Trophoblast cell (in vitro differentiated cells and primary cell): Measurements from ENCODE around the gene TRIM15.

ENCODE experiments used
- DNase-seq, 2 donors: peaks; one replicate each; pipeline ENCODE4 v3.0.0-alpha.2; 2016
- H2AFZ ChIP-seq: 2 replicates; pipeline ENCODE4 v1.6.1; 2013; ENCODE audit warnings: low read length, moderate library complexity, mild to moderate bottlenecking; ENCODE audit not compliant: insufficient read depth, poor library complexity
- H2AK5ac ChIP-seq: 2 replicates; pipeline ENCODE4 v1.6.1; 2013; ENCODE audit warnings: mild to moderate bottlenecking, low read length
- H2BK120ac ChIP-seq: 2 replicates; pipeline ENCODE4 v1.6.1; 2013; ENCODE audit warnings: low read length, mild to moderate bottlenecking, moderate library complexity; ENCODE audit not compliant: insufficient read depth, poor library complexity
- H2BK12ac ChIP-seq: 2 replicates; pipeline ENCODE4 v1.6.1; 2013; ENCODE audit warnings: mild to moderate bottlenecking, low read length, moderate library complexity
- H2BK5ac ChIP-seq: 2 replicates; pipeline ENCODE4 v1.6.1; 2013; ENCODE audit warnings: low read length, low read depth, moderate library complexity, mild to moderate bottlenecking; ENCODE audit not compliant: poor library complexity
- H3K14ac ChIP-seq: 2 replicates; pipeline ENCODE4 v1.6.1; 2013; ENCODE audit warnings: mild to moderate bottlenecking, low read length
- H3K18ac ChIP-seq: 2 replicates; pipeline ENCODE4 v1.6.1; 2013; ENCODE audit warnings: mild to moderate bottlenecking, low read length
- H3K23ac ChIP-seq: 2 replicates; pipeline ENCODE4 v1.6.1; 2013; ENCODE audit warnings: low read length
- H3K27ac ChIP-seq: 2 replicates; pipeline ENCODE4 v1.5.1; 2013; ENCODE audit warnings: low read depth, mild to moderate bottlenecking, inconsistent platforms, low read length, moderate library complexity
- H3K27me3 ChIP-seq: 2 replicates; pipeline ENCODE4 v1.6.1; 2013; ENCODE audit warnings: inconsistent platforms, mild to moderate bottlenecking, low read length, moderate library complexity; ENCODE audit not compliant: insufficient read depth
- H3K36me3 ChIP-seq, 2 experiments: 1 replicate in 1 of 2; 2 replicates in 1 of 2; pipeline ENCODE4 v1.6.1; 2013; ENCODE audit warnings: low read length in 2 of 2, mild to moderate bottlenecking in 2 of 2, moderate library complexity in 1 of 2; ENCODE audit not compliant: insufficient read depth in 2 of 2, control insufficient read depth in 1 of 2
- H3K4ac ChIP-seq: 2 replicates; pipeline ENCODE4 v1.6.1; 2013; ENCODE audit warnings: low read depth, mild to moderate bottlenecking, low read length, moderate library complexity
- H3K4me1 ChIP-seq, 2 experiments: 1 replicate in 1 of 2; 2 replicates in 1 of 2; pipeline ENCODE4 v1.6.1; 2013; ENCODE audit warnings: low read length in 2 of 2, mild to moderate bottlenecking in 2 of 2, moderate library complexity in 1 of 2; ENCODE audit not compliant: insufficient read depth in 2 of 2, control insufficient read depth in 1 of 2
- H3K4me2 ChIP-seq: 2 replicates; pipeline ENCODE4 v1.6.1; 2013; ENCODE audit warnings: inconsistent platforms, mild to moderate bottlenecking, low read length, moderate library complexity
- H3K4me3 ChIP-seq: 2 replicates; pipeline ENCODE4 v1.5.1; 2013; ENCODE audit warnings: mild to moderate bottlenecking, low read depth, low read length, inconsistent platforms
- H3K79me1 ChIP-seq: one replicate; pipeline ENCODE4 v1.6.1; 2013; ENCODE audit warnings: low read length
- H3K79me2 ChIP-seq: 2 replicates; pipeline ENCODE4 v1.6.1; 2013; ENCODE audit warnings: low read length, mild to moderate bottlenecking; ENCODE audit not compliant: control insufficient read depth, insufficient read depth, poor library complexity
- H3K9ac ChIP-seq: 2 replicates; pipeline ENCODE4 v1.6.1; 2013; ENCODE audit warnings: mild to moderate bottlenecking, low read length
- H3K9me3 ChIP-seq: 2 replicates; pipeline ENCODE4 v1.6.1; 2013; ENCODE audit warnings: low read depth, mild to moderate bottlenecking, control low read depth, inconsistent platforms, low read length; ENCODE audit not compliant: insufficient read depth
- H4K12ac ChIP-seq: 2 replicates; pipeline ENCODE4 v1.6.1; 2013; ENCODE audit warnings: low read depth, mild to moderate bottlenecking, low read length, moderate library complexity
- H4K8ac ChIP-seq: 2 replicates; pipeline ENCODE4 v1.6.1; 2013; ENCODE audit warnings: low read depth, mild to moderate bottlenecking, low read length, moderate library complexity
- H4K91ac ChIP-seq: one replicate; pipeline ENCODE4 v1.6.1; 2013; ENCODE audit warnings: low read depth, mild to moderate bottlenecking, low read length, moderate library complexity
- WGBS: extraction: QIAGEN DNeasy Blood & Tissue Kit; methylation state at CpG from one replicate; pipeline ENCODE4 v1.1.7; 2013; ENCODE audit warnings: missing lambda C conversion rate; ENCODE audit not compliant: insufficient read length, insufficient coverage; ENCODE audit errors: extremely low coverage; 5-methylcytosine and 5-hydroxymethylcytosine counted together

TRIM15 gene

DNA sequence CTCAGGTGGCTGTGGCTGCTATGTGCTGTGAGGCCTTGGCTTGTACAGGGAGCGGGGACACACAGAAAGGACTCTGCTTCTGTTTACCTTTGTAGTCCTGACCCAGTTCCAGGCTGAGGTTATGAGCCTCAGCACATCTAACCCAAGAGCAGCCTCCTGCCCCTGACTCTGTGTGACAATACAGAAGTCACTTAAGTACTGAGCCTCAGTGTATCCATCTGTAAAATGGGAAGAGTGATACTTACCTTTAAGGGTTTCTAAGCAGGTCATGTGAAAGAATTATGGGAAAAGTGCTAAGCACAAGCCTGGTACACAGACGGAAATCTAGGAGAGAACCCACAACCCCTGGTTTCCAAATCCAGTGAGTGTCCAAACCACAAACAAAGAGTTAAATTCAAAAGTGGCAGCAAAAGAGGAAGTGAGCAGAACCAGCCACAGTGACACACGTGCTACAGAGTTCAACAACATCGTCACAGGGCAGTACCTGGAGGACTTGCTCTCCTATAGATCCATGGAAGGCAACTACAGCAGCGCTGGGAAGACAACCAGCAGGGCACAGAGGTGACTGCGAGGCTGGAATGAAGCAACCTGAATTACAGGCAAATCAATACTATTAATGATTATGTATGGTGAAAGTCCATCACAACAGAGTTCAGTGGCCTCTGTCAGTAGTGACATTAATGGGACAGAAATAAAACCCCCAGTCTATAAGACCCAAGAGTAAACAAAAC lies 37.4 kb downstream of the TRIM15 start:
- Histone ChIP-seq H3K4me1 (no peaks in the 10 kb centered on the region), H4K8ac (no peak overlapping the region), H3K9me3 (peaks cover 1% of the 10 kb centered on the region), H3K79me1 (no peaks in the 10 kb centered on the region), H4K12ac (no peak overlapping the region), H3K4me3 (no peak overlapping the region), H2BK5ac (no peak overlapping the region), H3K14ac (no peak overlapping the region), H2BK120ac (no peak overlapping the region), H3K18ac (no peak overlapping the region), H2AFZ (no peak overlapping the region), H3K4ac (no peak overlapping the region), H3K4me2 (no peak overlapping the region), H3K27me3 (no peaks in the 10 kb centered on the region), H3K23ac (no peak overlapping the region), H4K91ac (no peak overlapping the region), H3K36me3 (peaks cover 34 to 41% of the 10 kb centered on the region in 2 experiments), H3K9ac (no peak overlapping the region), H3K27ac (no peak overlapping the region), H2AK5ac (no peak overlapping the region), H3K79me2 (peaks cover 2% of the 10 kb centered on the region), H2BK12ac (no peak overlapping the region)
- no peak for DNase-seq
- WGBS = no CpG with 5 or more reads among the region's 6 CpGs

DNA sequence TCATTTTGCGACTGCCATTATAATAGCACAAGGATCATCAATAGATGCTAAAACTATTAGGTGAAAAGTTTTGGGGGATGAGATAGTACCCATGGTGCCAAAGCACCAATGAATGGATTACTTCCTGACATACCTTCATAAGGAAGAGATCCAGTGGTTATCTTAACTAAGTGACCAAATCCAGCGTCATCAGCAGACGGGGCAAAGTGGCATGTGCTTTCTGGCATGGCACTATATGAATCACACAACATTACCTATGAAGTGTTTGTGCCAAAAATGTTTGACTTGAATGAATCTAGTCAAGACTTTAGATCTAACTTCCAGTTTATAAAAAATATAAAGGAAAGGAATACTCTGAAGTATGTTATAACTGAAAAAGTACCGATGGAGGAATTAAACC lies 39.0 kb downstream of the TRIM15 start:
- Histone ChIP-seq H3K4me3 (no peak overlapping the region), H3K79me2 (peaks cover 7% of the 10 kb centered on the region), H3K36me3 (peaks cover 22 to 30% of the 10 kb centered on the region in 2 experiments), H2BK12ac (no peak overlapping the region), H3K79me1 (no peaks in the 10 kb centered on the region), H3K9me3 (no peaks in the 10 kb centered on the region), H3K23ac (no peak overlapping the region), H3K4ac (no peak overlapping the region), H2BK5ac (no peak overlapping the region), H4K8ac (no peak overlapping the region), H2AFZ (no peak overlapping the region), H3K27me3 (no peaks in the 10 kb centered on the region), H3K27ac (no peak overlapping the region), H3K14ac (no peak overlapping the region), H3K9ac (no peak overlapping the region), H2BK120ac (no peak overlapping the region), H2AK5ac (no peak overlapping the region), H4K12ac (no peak overlapping the region), H3K4me1 (peaks cover under 1% of the 10 kb centered on the region in 2 experiments), H3K4me2 (no peak overlapping the region), H3K18ac (no peak overlapping the region), H4K91ac (no peak overlapping the region)
- WGBS = no CpG with 5 or more reads among the region's 4 CpGs
- DNase-seq = no peak

DNA sequence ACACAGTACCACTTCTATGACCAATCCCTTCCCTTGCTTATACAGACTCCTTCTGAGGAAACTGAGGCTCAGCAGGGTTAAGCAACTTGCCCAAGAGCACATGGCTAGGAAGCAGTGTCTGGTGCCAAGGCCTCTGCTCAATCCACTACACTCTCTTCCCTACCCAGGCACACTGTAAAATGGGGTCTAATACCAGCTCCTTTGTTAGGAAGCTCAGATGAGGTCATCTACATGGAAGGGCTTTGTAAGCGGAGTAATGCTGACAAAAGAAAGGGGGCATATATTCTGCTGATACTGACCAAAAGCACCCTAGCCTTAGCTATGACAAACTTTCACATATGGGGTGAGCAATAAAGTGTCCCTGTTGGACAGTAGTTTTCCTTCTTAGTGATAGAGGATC lies 40.8 kb downstream of the TRIM15 start:
- Histone ChIP-seq H3K4me3 (no peak overlapping the region), H4K12ac (no peak overlapping the region)
- WGBS = no CpG with 5 or more reads among the region's 1 CpG

DNA sequence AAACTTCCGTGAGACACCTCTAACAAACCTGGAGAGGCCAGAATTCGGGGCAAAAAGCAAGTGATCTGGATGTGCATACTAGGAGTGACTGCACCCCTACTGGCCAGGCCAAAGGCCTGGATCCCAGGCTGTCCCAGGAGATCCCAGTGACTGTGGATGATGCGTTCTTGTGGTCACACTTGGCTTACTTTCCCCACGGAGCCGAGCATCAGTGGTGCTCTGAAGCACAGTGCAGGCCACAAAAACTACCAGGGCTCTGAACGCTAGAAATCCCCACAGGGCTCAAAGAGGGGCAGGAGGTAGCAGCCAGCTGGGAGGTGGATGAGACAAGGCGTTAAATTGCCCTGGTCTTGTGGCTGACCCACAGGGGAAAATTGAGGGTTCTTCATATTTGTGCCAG lies 42.8 kb downstream of the TRIM15 start:
- Histone ChIP-seq H3K4me1 (peaks cover 4 to 6% of the 10 kb centered on the region in 2 experiments), H3K23ac (no peak overlapping the region), H2BK5ac (no peak overlapping the region), H2AK5ac (no peak overlapping the region), H3K27ac (no peak overlapping the region), H3K36me3 (peaks cover 3% of the 10 kb centered on the region in 2 experiments), H3K18ac (no peak overlapping the region), H2BK12ac (no peak overlapping the region), H3K4ac (peak overlapping the region; percentile 78), H4K8ac (no peak overlapping the region), H2AFZ (no peak overlapping the region), H3K79me1 (no peaks in the 10 kb centered on the region), H3K4me2 (no peak overlapping the region), H3K79me2 (peaks cover 11% of the 10 kb centered on the region), H3K4me3 (peak overlapping the region; percentile 55), H4K12ac (no peak overlapping the region), H3K27me3 (no peaks in the 10 kb centered on the region), H3K9me3 (no peaks in the 10 kb centered on the region), H2BK120ac (no peak overlapping the region), H3K14ac (no peak overlapping the region), H4K91ac (no peak overlapping the region), H3K9ac (no peak overlapping the region)
- DNase-seq = no peak
- WGBS = no CpG with 5 or more reads among the region's 7 CpGs

More for the DNA sequence above, 40.8 kb downstream of the TRIM15 start:
- Histone ChIP-seq H3K27ac (no peak overlapping the region), H2BK5ac (no peak overlapping the region), H4K91ac (no peak overlapping the region), H4K8ac (no peak overlapping the region), H3K4me1 (peaks cover 4 to 6% of the 10 kb centered on the region in 2 experiments), H3K4me2 (no peak overlapping the region), H3K79me2 (peaks cover 11% of the 10 kb centered on the region), H3K4ac (no peak overlapping the region), H2BK120ac (no peak overlapping the region), H3K36me3 (peaks cover 8 to 15% of the 10 kb centered on the region in 2 experiments), H3K18ac (no peak overlapping the region), H2AFZ (no peak overlapping the region), H3K9ac (no peak overlapping the region), H2BK12ac (no peak overlapping the region), H2AK5ac (no peak overlapping the region), H3K23ac (no peak overlapping the region), H3K27me3 (no peaks in the 10 kb centered on the region), H3K14ac (no peak overlapping the region), H3K79me1 (no peaks in the 10 kb centered on the region), H3K9me3 (no peaks in the 10 kb centered on the region)
- no peak for DNase-seq
